Caco-2 (cell line): ENCODE data around the gene APOH. TPM values are rescaled to one million over a fixed set of nuclear protein-coding genes. Genes with fewer than 3 reads are reported as not detected.

Experiments
- BruUV-seq: library from RNA; stranded (reverse); fragments of 400-500 nt; replicated peaks from 2 replicates; lab custom pipeline; 2021; lab: Mats Ljungman, UMichigan
- CTCF ChIA-PET: fragments of 300-600 bp; sonication (Branson Sonifier 250); formaldehyde crosslinking; loops from one replicate; lab custom pipeline; 2022; ENCODE audit warnings: antibody characterized with exemption; lab: Charles Lee
- POLR2A ChIA-PET: fragments of 300-600 bp; sonication (Branson Sonifier 250); formaldehyde crosslinking; loops from one replicate; lab custom pipeline; 2022; ENCODE audit warnings: antibody characterized with exemption; lab: Charles Lee
- DNase-seq, 2 experiments: peaks; one replicate each; pipeline versions ENCODE4 v3.0.0 to v3.0.0-alpha.2; 2020 to 2022
- H3K27me3 ChIP-seq: replicated peaks from 2 replicates; pipeline ENCODE4 v1.6.0; 2011; ENCODE audit warnings: low read length; ENCODE audit not compliant: control insufficient read depth, insufficient read depth
- H3K36me3 ChIP-seq: 2 replicates; pipeline ENCODE4 v1.5.1; 2011; ENCODE audit warnings: low read length; ENCODE audit not compliant: control insufficient read depth, insufficient read depth
- H3K4me1 ChIP-seq: fragments of 250-450 bp; sonication (Bioruptor Pico); 2 replicates; pipeline ENCODE4 v1.5.1; 2020; ENCODE audit warnings: mild to moderate bottlenecking
- H3K4me3 ChIP-seq: 2 replicates; pipeline ENCODE4 v1.5.1; 2011; ENCODE audit warnings: low read depth, mild to moderate bottlenecking, control low read depth, low read length
- H3K9me3 ChIP-seq: fragments of 250-450 bp; sonication (Bioruptor Pico); 2 replicates; pipeline ENCODE4 v1.5.1; 2020; ENCODE audit warnings: mild to moderate bottlenecking, moderate library complexity
- H3K27ac Mint-ChIP-seq: one replicate; pipeline ENCODE4 v1.8.0; 2022; ENCODE audit warnings: mixed read lengths; ENCODE audit not compliant: unreplicated experiment
- H3K27me3 Mint-ChIP-seq: one replicate; pipeline ENCODE4 v1.8.0; 2022; ENCODE audit warnings: mixed read lengths; ENCODE audit not compliant: insufficient read depth, unreplicated experiment
- H3K36me3 Mint-ChIP-seq: one replicate; pipeline ENCODE4 v1.8.0; 2022; ENCODE audit warnings: mild to moderate bottlenecking, mixed read lengths; ENCODE audit not compliant: insufficient read depth, unreplicated experiment
- H3K4me1 Mint-ChIP-seq: one replicate; pipeline ENCODE4 v1.8.0; 2022; ENCODE audit warnings: low read depth, mixed read lengths; ENCODE audit not compliant: unreplicated experiment
- H3K4me3 Mint-ChIP-seq: one replicate; pipeline ENCODE4 v1.8.0; 2022; ENCODE audit warnings: mild to moderate bottlenecking, moderate library complexity, mixed read lengths; ENCODE audit not compliant: unreplicated experiment
- H3K9me3 Mint-ChIP-seq: one replicate; pipeline ENCODE4 v1.8.0; 2022; ENCODE audit warnings: mixed read lengths; ENCODE audit not compliant: unreplicated experiment
- intact Hi-C: fragments of 100-400 bp; cut with micrococcal nuclease; formaldehyde crosslinking; loops from one replicate; pipeline ENCODE4 v1.10.0; 2022; ENCODE audit not compliant: unreplicated experiment
- total RNA-seq: library from RNA; stranded (reverse); gene quantifications from 2 replicates; pipeline ENCODE4 v1.2.3, GENCODE V29; 2022
- TF ChIP-seq, protein P1 (sequence below), 2 experiments: fragments of 200-600 bp in 1 of 2; IDR thresholded peaks; 1 replicate in 1 of 2; 2 replicates in 1 of 2; pipeline versions ENCODE4 v1.5.1 to v1.8.0; 2011 to 2022; ENCODE audit warnings: antibody characterized with exemption in 1 of 2, control low read depth in 1 of 2, inconsistent platforms in 1 of 2, low read depth in 1 of 2, low read length in 1 of 2, mild to moderate bottlenecking in 1 of 2, moderate library complexity in 1 of 2; ENCODE audit not compliant: insufficient read depth in 1 of 2, severe bottlenecking in 1 of 2, unreplicated experiment in 1 of 2

The APOH gene
- total RNA-seq, 1 experiment from 2014 or later = 135 TPM

- BruUV-seq = no TSS peak
- CTCF ChIA-PET = interaction anchor here (0.6 kb wide), 1 partner anchor 155 kb away, joined by 3 read pairs; no protein-coding TSS in a partner anchor
- Histone ChIP-seq H3K9me3 (no peaks in the 10 kb centered on the region), H3K27me3 (no peaks in the 10 kb centered on the region), H3K4me3 (no peak overlapping the region), H3K4me1 (0 out of 2 replicates have a peak, but pooled peaks cover 6% of the 10 kb centered on the region), H3K36me3 (no peaks in the 10 kb centered on the region)
- intact Hi-C loops = no loop called here
- POLR2A ChIA-PET = no interaction called here
- TF ChIP-seq, protein P1, sequence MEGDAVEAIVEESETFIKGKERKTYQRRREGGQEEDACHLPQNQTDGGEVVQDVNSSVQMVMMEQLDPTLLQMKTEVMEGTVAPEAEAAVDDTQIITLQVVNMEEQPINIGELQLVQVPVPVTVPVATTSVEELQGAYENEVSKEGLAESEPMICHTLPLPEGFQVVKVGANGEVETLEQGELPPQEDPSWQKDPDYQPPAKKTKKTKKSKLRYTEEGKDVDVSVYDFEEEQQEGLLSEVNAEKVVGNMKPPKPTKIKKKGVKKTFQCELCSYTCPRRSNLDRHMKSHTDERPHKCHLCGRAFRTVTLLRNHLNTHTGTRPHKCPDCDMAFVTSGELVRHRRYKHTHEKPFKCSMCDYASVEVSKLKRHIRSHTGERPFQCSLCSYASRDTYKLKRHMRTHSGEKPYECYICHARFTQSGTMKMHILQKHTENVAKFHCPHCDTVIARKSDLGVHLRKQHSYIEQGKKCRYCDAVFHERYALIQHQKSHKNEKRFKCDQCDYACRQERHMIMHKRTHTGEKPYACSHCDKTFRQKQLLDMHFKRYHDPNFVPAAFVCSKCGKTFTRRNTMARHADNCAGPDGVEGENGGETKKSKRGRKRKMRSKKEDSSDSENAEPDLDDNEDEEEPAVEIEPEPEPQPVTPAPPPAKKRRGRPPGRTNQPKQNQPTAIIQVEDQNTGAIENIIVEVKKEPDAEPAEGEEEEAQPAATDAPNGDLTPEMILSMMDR (IDR thresholded peaks at IDR 0.05; ENCODE audit: insufficient read depth in 1 of 2, low read depth in 1 of 2, low read length in 1 of 2, severe bottlenecking in 1 of 2, unreplicated experiment in 1 of 2) = no peak
- Mint-ChIP-seq H3K27me3 (no peaks in the 10 kb centered on the region), H3K36me3 (no peaks in the 10 kb centered on the region), H3K4me1 (peaks cover 7% of the 10 kb centered on the region), H3K4me3 (no peak overlapping the region), H3K27ac (no peak overlapping the region), H3K9me3 (no peaks in the 10 kb centered on the region)
- no peak for DNase-seq
These were observed 12.6 kb upstream of the APOH start for GRCh38 chr17:66241839-66242238.

- peaks cover 6% of the 10 kb centered on the region; the same call in 1 of the 2 replicates for H3K4me1 ChIP-seq
- Mint-ChIP-seq H3K27ac (no peak overlapping the region), H3K9me3 (no peaks in the 10 kb centered on the region), H3K4me1 (peaks cover 7% of the 10 kb centered on the region), H3K36me3 (no peaks in the 10 kb centered on the region), H3K4me3 (no peak overlapping the region), H3K27me3 (no peaks in the 10 kb centered on the region)
- no TSS peak for BruUV-seq
- CTCF ChIA-PET = no interaction called here
- intact Hi-C loops = no loop called here
- no peaks in the 10 kb centered on the region for H3K27me3 ChIP-seq
- H3K9me3 ChIP-seq = no peaks in the 10 kb centered on the region
- TF ChIP-seq, protein P1 (IDR thresholded peaks at IDR 0.05; ENCODE audit: insufficient read depth in 1 of 2, low read depth in 1 of 2, low read length in 1 of 2, severe bottlenecking in 1 of 2, unreplicated experiment in 1 of 2) = no peak
- POLR2A ChIA-PET = no interaction called here
- H3K36me3 ChIP-seq = no peaks in the 10 kb centered on the region
- H3K4me3 ChIP-seq = no peak overlapping the region
- no peak for DNase-seq
These were observed 11.4 kb upstream of the APOH start for GRCh38 chr17:66240630-66241029.

DNA sequence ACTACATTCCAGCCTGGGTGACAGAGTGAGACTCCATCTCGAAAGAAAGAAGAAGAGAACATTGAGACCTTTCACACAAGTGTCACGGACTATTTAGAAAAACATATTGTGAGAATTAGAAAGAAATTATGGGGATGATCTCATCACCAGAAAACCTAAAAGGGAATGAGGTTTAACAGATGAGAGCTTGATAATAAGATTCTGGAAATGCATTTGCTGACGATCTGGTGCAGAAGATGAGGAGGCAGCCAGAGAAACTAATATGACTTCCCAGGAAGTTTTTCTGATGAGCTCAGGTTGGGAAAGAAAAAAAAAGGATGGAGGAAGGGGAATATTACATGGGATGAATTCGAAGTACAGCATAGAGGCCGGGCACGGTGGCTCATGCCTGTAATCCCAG, 10.8 kb upstream of the APOH start:
- CTCF ChIA-PET = interaction anchor here (0.6 kb wide), 1 partner anchor 175 kb away, joined by 3 read pairs; no protein-coding TSS in a partner anchor
- H3K4me3 Mint-ChIP-seq = no peak overlapping the region
- no peak overlapping the region for H3K27ac Mint-ChIP-seq
- Histone ChIP-seq H3K9me3 (no peaks in the 10 kb centered on the region), H3K4me3 (no peak overlapping the region), H3K36me3 (no peaks in the 10 kb centered on the region), H3K27me3 (no peaks in the 10 kb centered on the region), H3K4me1 (peaks cover 6% of the 10 kb centered on the region; the same call in 1 of the 2 replicates)
- no peaks in the 10 kb centered on the region for H3K27me3 Mint-ChIP-seq
- BruUV-seq = no TSS peak
- no peaks in the 10 kb centered on the region for H3K9me3 Mint-ChIP-seq
- POLR2A ChIA-PET = no interaction called here
- no peak for DNase-seq
- H3K36me3 Mint-ChIP-seq = no peaks in the 10 kb centered on the region
- peaks cover 7% of the 10 kb centered on the region for H3K4me1 Mint-ChIP-seq
- TF ChIP-seq, protein P1 (IDR thresholded peaks at IDR 0.05; ENCODE audit: insufficient read depth in 1 of 2, low read depth in 1 of 2, low read length in 1 of 2, severe bottlenecking in 1 of 2, unreplicated experiment in 1 of 2) = no peak
- intact Hi-C loops = no loop called here
